ENCODE data around the gene MELTF. TPM values are rescaled to one million over a fixed set of nuclear protein-coding genes. Genes with fewer than 3 reads are reported as not detected.

Gene MELTF
- total and polyA plus RNA-seq, 2 of the 13 experiments (the other 11 are each of a cell fraction or from before 2014, with no cell fraction given) = 3.2 to 7.5 TPM

DNA sequence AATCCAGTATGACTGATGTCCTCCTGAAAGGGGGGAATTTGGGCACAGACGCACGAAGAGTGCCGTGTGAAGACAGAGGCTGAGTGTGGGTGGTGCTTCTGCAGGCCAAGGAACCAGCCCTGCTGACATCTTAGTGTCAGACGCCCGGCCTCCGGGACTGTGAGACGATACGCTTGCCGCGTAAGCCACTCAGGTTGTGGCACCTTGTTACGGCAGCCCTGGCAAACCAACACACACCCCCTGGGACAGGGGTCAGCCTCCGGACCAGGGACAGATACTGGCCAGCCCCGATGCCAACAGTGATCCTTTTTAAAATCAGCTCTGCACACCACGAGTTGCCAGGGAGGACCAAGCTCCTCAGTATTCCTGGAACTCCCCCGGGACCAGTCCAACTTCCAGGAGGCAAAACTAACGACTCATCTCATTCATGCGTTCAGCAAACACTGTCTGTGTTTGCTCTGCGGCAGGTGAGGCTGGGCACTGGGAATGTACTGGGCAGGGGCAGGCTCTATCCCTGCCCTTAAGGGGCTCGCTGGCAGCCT lies 39.8 kb downstream of the MELTF start (continued):
- TF ChIP-seq, protein P1, sequence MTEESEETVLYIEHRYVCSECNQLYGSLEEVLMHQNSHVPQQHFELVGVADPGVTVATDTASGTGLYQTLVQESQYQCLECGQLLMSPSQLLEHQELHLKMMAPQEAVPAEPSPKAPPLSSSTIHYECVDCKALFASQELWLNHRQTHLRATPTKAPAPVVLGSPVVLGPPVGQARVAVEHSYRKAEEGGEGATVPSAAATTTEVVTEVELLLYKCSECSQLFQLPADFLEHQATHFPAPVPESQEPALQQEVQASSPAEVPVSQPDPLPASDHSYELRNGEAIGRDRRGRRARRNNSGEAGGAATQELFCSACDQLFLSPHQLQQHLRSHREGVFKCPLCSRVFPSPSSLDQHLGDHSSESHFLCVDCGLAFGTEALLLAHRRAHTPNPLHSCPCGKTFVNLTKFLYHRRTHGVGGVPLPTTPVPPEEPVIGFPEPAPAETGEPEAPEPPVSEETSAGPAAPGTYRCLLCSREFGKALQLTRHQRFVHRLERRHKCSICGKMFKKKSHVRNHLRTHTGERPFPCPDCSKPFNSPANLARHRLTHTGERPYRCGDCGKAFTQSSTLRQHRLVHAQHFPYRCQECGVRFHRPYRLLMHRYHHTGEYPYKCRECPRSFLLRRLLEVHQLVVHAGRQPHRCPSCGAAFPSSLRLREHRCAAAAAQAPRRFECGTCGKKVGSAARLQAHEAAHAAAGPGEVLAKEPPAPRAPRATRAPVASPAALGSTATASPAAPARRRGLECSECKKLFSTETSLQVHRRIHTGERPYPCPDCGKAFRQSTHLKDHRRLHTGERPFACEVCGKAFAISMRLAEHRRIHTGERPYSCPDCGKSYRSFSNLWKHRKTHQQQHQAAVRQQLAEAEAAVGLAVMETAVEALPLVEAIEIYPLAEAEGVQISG (CRISPR knock-in tag; IDR thresholded peaks at IDR 0.05) = peak; percentile 40; the same call in 1 of the 2 replicates
- TF ChIP-seq HNRNPLL (IDR thresholded peaks at IDR 0.05; ENCODE audit: low read depth, low read length, poor library complexity, severe bottlenecking) = peak; percentile 90
- peak; percentile 44 for TF ChIP-seq TEAD3 (CRISPR knock-in tag; optimal IDR thresholded peaks at IDR 0.05; ENCODE audit: borderline replicate concordance)
- no peak for TF ChIP-seq HMG20B (CRISPR knock-in tag; conservative IDR thresholded peaks at IDR 0.05)
- no peak for TF ChIP-seq CBX2 (IDR thresholded peaks at IDR 0.05; ENCODE audit: low read depth, low read length)
- no peak for TF ChIP-seq CBX2 (CRISPR knock-in tag; IDR thresholded peaks at IDR 0.05; ENCODE audit: low read depth)
- TF ChIP-seq ATM (IDR thresholded peaks at IDR 0.05; ENCODE audit: borderline replicate concordance) = no peak
- TF ChIP-seq SMAD1 (CRISPR knock-in tag; IDR thresholded peaks at IDR 0.05; ENCODE audit: borderline replicate concordance, low read depth) = no peak
- TF ChIP-seq, protein P2, sequence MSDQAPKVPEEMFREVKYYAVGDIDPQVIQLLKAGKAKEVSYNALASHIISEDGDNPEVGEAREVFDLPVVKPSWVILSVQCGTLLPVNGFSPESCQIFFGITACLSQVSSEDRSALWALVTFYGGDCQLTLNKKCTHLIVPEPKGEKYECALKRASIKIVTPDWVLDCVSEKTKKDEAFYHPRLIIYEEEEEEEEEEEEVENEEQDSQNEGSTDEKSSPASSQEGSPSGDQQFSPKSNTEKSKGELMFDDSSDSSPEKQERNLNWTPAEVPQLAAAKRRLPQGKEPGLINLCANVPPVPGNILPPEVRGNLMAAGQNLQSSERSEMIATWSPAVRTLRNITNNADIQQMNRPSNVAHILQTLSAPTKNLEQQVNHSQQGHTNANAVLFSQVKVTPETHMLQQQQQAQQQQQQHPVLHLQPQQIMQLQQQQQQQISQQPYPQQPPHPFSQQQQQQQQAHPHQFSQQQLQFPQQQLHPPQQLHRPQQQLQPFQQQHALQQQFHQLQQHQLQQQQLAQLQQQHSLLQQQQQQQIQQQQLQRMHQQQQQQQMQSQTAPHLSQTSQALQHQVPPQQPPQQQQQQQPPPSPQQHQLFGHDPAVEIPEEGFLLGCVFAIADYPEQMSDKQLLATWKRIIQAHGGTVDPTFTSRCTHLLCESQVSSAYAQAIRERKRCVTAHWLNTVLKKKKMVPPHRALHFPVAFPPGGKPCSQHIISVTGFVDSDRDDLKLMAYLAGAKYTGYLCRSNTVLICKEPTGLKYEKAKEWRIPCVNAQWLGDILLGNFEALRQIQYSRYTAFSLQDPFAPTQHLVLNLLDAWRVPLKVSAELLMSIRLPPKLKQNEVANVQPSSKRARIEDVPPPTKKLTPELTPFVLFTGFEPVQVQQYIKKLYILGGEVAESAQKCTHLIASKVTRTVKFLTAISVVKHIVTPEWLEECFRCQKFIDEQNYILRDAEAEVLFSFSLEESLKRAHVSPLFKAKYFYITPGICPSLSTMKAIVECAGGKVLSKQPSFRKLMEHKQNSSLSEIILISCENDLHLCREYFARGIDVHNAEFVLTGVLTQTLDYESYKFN (CRISPR knock-in tag; conservative IDR thresholded peaks at IDR 0.05) = peak; percentile 9; the same call in 1 of the 2 replicates
- TF ChIP-seq ZEB1 (IDR thresholded peaks at IDR 0.05; ENCODE audit: insufficient replicate concordance, low read depth) = peak; percentile 82
- TF ChIP-seq RARA (CRISPR knock-in tag; IDR thresholded peaks at IDR 0.05) = peak; percentile 34; the same call in 1 of the 2 replicates
- TF ChIP-seq, protein P3, sequence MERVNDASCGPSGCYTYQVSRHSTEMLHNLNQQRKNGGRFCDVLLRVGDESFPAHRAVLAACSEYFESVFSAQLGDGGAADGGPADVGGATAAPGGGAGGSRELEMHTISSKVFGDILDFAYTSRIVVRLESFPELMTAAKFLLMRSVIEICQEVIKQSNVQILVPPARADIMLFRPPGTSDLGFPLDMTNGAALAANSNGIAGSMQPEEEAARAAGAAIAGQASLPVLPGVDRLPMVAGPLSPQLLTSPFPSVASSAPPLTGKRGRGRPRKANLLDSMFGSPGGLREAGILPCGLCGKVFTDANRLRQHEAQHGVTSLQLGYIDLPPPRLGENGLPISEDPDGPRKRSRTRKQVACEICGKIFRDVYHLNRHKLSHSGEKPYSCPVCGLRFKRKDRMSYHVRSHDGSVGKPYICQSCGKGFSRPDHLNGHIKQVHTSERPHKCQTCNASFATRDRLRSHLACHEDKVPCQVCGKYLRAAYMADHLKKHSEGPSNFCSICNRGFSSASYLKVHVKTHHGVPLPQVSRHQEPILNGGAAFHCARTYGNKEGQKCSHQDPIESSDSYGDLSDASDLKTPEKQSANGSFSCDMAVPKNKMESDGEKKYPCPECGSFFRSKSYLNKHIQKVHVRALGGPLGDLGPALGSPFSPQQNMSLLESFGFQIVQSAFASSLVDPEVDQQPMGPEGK (CRISPR knock-in tag; IDR thresholded peaks at IDR 0.05) = no peak
- TF ChIP-seq, protein P4, sequence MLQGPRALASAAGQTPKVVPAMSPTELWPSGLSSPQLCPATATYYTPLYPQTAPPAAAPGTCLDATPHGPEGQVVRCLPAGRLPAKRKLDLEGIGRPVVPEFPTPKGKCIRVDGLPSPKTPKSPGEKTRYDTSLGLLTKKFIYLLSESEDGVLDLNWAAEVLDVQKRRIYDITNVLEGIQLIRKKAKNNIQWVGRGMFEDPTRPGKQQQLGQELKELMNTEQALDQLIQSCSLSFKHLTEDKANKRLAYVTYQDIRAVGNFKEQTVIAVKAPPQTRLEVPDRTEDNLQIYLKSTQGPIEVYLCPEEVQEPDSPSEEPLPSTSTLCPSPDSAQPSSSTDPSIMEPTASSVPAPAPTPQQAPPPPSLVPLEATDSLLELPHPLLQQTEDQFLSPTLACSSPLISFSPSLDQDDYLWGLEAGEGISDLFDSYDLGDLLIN (CRISPR knock-in tag; IDR thresholded peaks at IDR 0.05; ENCODE audit: borderline replicate concordance) = no peak
- 0 out of 2 replicates have a peak, but pooled peaks have one; percentile 25 for TF ChIP-seq ZBTB7A (CRISPR knock-in tag; IDR thresholded peaks at IDR 0.05)
- TF ChIP-seq FOXA1 (IDR thresholded peaks at IDR 0.05) = no peak
- TF ChIP-seq FOXA1 (CRISPR knock-in tag; IDR thresholded peaks at IDR 0.05) = peak; percentile 52
- TF ChIP-seq TCF7L2 (IDR thresholded peaks at IDR 0.05; ENCODE audit: low read depth, low read length) = no peak
- no peak for TF ChIP-seq EEA1 (CRISPR knock-in tag; IDR thresholded peaks at IDR 0.05; ENCODE audit: borderline replicate concordance)
- TF ChIP-seq RFX5 (IDR thresholded peaks at IDR 0.05; ENCODE audit: low read depth, low read length) = no peak
- TF ChIP-seq, protein P5, sequence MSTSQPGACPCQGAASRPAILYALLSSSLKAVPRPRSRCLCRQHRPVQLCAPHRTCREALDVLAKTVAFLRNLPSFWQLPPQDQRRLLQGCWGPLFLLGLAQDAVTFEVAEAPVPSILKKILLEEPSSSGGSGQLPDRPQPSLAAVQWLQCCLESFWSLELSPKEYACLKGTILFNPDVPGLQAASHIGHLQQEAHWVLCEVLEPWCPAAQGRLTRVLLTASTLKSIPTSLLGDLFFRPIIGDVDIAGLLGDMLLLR (CRISPR knock-in tag; IDR thresholded peaks at IDR 0.05) = no peak
- no peak for TF ChIP-seq U2AF2 (IDR thresholded peaks at IDR 0.05; ENCODE audit: low read depth, low read length)

Measured in HepG2 (cell line).